PC-3 (cell line): ENCODE measurements around the gene PHACTR2. TPM values are rescaled to one million over a fixed set of nuclear protein-coding genes. Genes with fewer than 3 reads are reported as not detected.
A peak's percentile ranks its signal among the peaks of the same experiment; 100 is the strongest.

ENCODE experiments used
- ATAC-seq: fragments of 200-7000 bp; cut with Tn5 transposase; 2 replicates; pipeline ENCODE4 v1.9.1; 2020; ENCODE audit warnings: mild to moderate bottlenecking, moderate library complexity
- BruUV-seq: library from RNA; stranded (reverse); fragments of 400-500 nt; replicated peaks from 2 replicates; lab custom pipeline; 2021; lab: Mats Ljungman, UMichigan
- CTCF ChIA-PET: fragments of 300-600 bp; sonication (Branson Sonifier 250); formaldehyde crosslinking; loops from one replicate; lab custom pipeline; 2022; ENCODE audit warnings: antibody characterized with exemption; lab: Charles Lee
- POLR2A ChIA-PET: fragments of 300-600 bp; sonication (Branson Sonifier 250); formaldehyde crosslinking; loops from one replicate; lab custom pipeline; 2022; ENCODE audit warnings: antibody characterized with exemption; ENCODE audit not compliant: unreplicated experiment; lab: Charles Lee
- DNase-seq: peaks from one replicate; pipeline ENCODE4 v3.0.0-alpha.2; 2015
- H2AFZ ChIP-seq: fragments of 300-600 bp; sonication (generic); 2 replicates; pipeline ENCODE4 v1.6.0; 2016; ENCODE audit warnings: antibody characterized with exemption, low read length
- H3F3A ChIP-seq: fragments of 300-600 bp; sonication (generic); one replicate; pipeline ENCODE4 v1.6.0; 2017; ENCODE audit warnings: antibody characterized with exemption, low read length, control low read depth, mild to moderate bottlenecking; ENCODE audit not compliant: unreplicated experiment
- H3K27ac ChIP-seq: fragments of 300-600 bp; sonication (generic); 2 replicates; pipeline ENCODE4 v1.5.1; 2016; ENCODE audit warnings: mild to moderate bottlenecking, low read length
- H3K27me3 ChIP-seq: fragments of 300-600 bp; sonication (generic); 2 replicates; pipeline ENCODE4 v1.6.1; 2016; ENCODE audit warnings: low read length, mixed read lengths
- H3K36me3 ChIP-seq: fragments of 300-600 bp; sonication (generic); 2 replicates; pipeline ENCODE4 v1.6.1; 2016; ENCODE audit warnings: low read depth, mixed run types, low read length, mixed read lengths
- H3K4me1 ChIP-seq: fragments of 300-600 bp; sonication (generic); 2 replicates; pipeline ENCODE4 v1.5.1; 2016; ENCODE audit warnings: low read length; ENCODE audit not compliant: insufficient read depth
- H3K4me2 ChIP-seq: fragments of 300-600 bp; sonication (generic); 2 replicates; pipeline ENCODE4 v1.6.0; 2016; ENCODE audit warnings: low read length
- H3K4me3 ChIP-seq: fragments of 300-600 bp; sonication (generic); 2 replicates; pipeline ENCODE4 v1.5.1; 2016; ENCODE audit warnings: mild to moderate bottlenecking, low read length, mixed read lengths
- H3K79me2 ChIP-seq: fragments of 300-600 bp; sonication (generic); 2 replicates; pipeline ENCODE4 v1.6.1; 2017; ENCODE audit warnings: low read length, mixed read lengths
- H3K9ac ChIP-seq: fragments of 300-600 bp; sonication (generic); 2 replicates; pipeline ENCODE4 v1.6.0; 2016; ENCODE audit warnings: mild to moderate bottlenecking, low read length
- H3K9me2 ChIP-seq: fragments of 300-600 bp; sonication (generic); replicated peaks from 2 replicates; pipeline ENCODE4 v1.6.1; 2016; ENCODE audit warnings: mixed run types, low read length, mixed read lengths
- H3K9me3 ChIP-seq: fragments of 300-600 bp; sonication (generic); 2 replicates; pipeline ENCODE4 v1.6.1; 2016; ENCODE audit warnings: low read length, mixed read lengths
- H4K20me1 ChIP-seq: fragments of 300-600 bp; sonication (generic); 2 replicates; pipeline ENCODE4 v1.6.1; 2016; ENCODE audit warnings: low read length, mixed read lengths
- EZH2 ChIP-seq: fragments of 300-600 bp; sonication (generic); IDR thresholded peaks from one replicate; pipeline ENCODE4 v1.6.1; 2017; ENCODE audit warnings: antibody characterized with exemption, mild to moderate bottlenecking, low read length; ENCODE audit not compliant: unreplicated experiment
- EZH2phosphoT487 ChIP-seq: fragments of 300-600 bp; sonication (generic); IDR thresholded peaks from 2 replicates; pipeline ENCODE4 v1.6.1; 2018; ENCODE audit warnings: mild to moderate bottlenecking, antibody characterized with exemption, low read length, borderline replicate concordance
- intact Hi-C: fragments of 100-400 bp; cut with micrococcal nuclease; formaldehyde crosslinking; loops from 2 replicates; pipeline ENCODE4 v1.9.0; 2023
- total RNA-seq: library from RNA; depleted of rRNA; stranded (reverse); fragments of >200 nt; gene quantifications from 2 replicates; pipeline ENCODE4 v1.2.3, GENCODE V29; 2014
- TF ChIP-seq, protein P1 (sequence below): fragments of 300-600 bp; sonication (generic); conservative IDR thresholded peaks from 2 replicates; pipeline ENCODE4 v1.5.1; 2017; ENCODE audit warnings: antibody characterized with exemption, low read depth, mild to moderate bottlenecking, low read length

PHACTR2 gene
- total RNA-seq, 1 experiment from 2014 or later: 19.4 TPM

DNA sequence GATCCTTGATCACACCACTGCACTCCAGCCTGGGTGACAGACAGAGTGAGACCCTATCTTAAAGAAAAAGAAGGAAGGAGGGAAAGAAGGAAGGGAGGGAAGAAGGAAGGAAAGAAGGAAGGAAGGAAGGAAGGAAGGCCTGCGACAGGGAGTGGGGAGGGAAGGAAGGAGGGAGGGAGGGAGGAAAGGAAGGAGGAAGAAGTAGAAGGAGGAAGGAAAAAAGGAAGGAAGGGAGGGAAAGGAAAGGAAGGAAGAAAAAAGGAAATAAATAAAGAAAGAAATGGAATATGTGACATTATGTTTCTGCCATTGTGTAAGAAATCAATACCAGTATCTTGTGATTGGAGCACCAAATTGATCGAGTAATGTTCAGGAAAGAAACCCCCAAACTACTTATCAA lies 16.2 kb downstream of the PHACTR2 start:
- TF ChIP-seq EZH2 (no peak), EZH2phosphoT487 (no peak)
- TF ChIP-seq, protein P1, sequence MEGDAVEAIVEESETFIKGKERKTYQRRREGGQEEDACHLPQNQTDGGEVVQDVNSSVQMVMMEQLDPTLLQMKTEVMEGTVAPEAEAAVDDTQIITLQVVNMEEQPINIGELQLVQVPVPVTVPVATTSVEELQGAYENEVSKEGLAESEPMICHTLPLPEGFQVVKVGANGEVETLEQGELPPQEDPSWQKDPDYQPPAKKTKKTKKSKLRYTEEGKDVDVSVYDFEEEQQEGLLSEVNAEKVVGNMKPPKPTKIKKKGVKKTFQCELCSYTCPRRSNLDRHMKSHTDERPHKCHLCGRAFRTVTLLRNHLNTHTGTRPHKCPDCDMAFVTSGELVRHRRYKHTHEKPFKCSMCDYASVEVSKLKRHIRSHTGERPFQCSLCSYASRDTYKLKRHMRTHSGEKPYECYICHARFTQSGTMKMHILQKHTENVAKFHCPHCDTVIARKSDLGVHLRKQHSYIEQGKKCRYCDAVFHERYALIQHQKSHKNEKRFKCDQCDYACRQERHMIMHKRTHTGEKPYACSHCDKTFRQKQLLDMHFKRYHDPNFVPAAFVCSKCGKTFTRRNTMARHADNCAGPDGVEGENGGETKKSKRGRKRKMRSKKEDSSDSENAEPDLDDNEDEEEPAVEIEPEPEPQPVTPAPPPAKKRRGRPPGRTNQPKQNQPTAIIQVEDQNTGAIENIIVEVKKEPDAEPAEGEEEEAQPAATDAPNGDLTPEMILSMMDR: no peak
- intact Hi-C loops: no loop called here
- DNase-seq (no peak), ATAC-seq (no peak)
- Histone ChIP-seq H3K4me1 (peaks cover 17% of the 10 kb centered on the region; the same call in 1 of the 2 replicates), H3F3A (no peaks in the 10 kb centered on the region), H2AFZ (no peak overlapping the region), H3K36me3 (no peaks in the 10 kb centered on the region), H3K27me3 (no peaks in the 10 kb centered on the region), H3K9me3 (no peaks in the 10 kb centered on the region), H3K27ac (no peak overlapping the region), H3K4me2 (no peak overlapping the region), H3K4me3 (no peak overlapping the region), H3K79me2 (peaks cover 15% of the 10 kb centered on the region; the same call in 1 of the 2 replicates), H4K20me1 (no peaks in the 10 kb centered on the region), H3K9me2 (no peaks in the 10 kb centered on the region), H3K9ac (no peak overlapping the region)
- ChIA-PET POLR2A (no interaction called here), CTCF (no interaction called here)
- BruUV-seq: no TSS peak

- Histone ChIP-seq H3K27me3 (no peaks in the 10 kb centered on the region), H4K20me1 (no peaks in the 10 kb centered on the region), H2AFZ (no peak overlapping the region), H3K4me2 (no peak overlapping the region), H3K9me2 (no peaks in the 10 kb centered on the region), H3K27ac (no peak overlapping the region), H3K79me2 (peaks cover 15% of the 10 kb centered on the region; the same call in 1 of the 2 replicates), H3K4me1 (peaks cover 17% of the 10 kb centered on the region; the same call in 1 of the 2 replicates), H3K4me3 (no peak overlapping the region), H3K36me3 (no peaks in the 10 kb centered on the region), H3F3A (no peaks in the 10 kb centered on the region), H3K9me3 (no peaks in the 10 kb centered on the region), H3K9ac (no peak overlapping the region)
- TF ChIP-seq EZH2: no peak
- TF ChIP-seq, protein P1: no peak
- TF ChIP-seq EZH2phosphoT487: no peak
- DNase-seq: peak; percentile 61
- POLR2A ChIA-PET: no interaction called here
- intact Hi-C loops: no loop called here
- ATAC-seq: peak; percentile 92
- CTCF ChIA-PET: no interaction called here
- BruUV-seq: no TSS peak
Measured at GRCh38 chr6:143694560-143694959, 16.8 kb downstream of the PHACTR2 start.

DNA sequence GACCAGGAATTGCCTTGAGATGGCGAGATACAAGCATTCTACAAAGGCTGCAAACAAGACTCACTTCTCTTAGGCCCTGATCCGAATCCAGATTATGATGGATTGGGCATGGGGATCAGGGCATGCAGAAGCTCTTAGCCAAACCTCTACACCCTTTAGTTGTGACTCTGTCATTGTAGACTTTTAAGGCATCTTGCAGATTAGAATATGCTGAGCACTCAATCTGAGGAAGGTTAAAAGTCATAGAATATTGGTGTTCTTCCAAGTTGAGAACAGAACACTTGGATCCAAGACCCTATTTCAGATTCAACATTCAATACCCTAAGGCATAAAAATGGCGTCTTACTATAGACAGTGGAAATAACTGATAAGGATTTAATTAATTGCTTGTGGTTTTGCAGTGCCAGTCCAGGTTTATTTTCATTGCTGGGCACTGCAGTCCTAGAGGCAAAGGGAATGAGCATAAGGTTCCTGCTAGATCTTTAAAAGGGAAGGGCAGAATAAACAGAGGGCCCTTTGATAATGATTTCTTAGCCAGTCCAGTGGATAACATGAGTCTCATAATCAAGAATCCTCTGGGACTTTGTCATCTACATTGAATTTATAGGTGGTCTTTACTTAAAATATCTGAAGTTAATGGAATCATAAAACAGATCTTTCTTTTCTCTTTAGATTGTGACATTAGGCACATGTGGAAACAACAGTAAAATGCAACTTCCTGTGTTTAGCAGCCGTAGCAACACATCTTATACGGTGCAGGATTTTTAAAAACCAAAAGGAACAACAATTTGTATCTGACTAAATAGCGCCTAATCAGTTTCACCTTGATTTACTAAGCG lies 17.6 kb downstream of the PHACTR2 start:
- H3K9me2 ChIP-seq: no peaks in the 10 kb centered on the region
- BruUV-seq: no TSS peak
- H3F3A ChIP-seq: no peaks in the 10 kb centered on the region
- peaks cover 9% of the 10 kb centered on the region; the same call in 1 of the 2 replicates for H3K79me2 ChIP-seq
- ChIA-PET POLR2A (no interaction called here), CTCF (no interaction called here)
- intact Hi-C loops: loop anchor here (5.0 kb wide), 1 partner anchor 47 kb away; no protein-coding TSS in a partner anchor
- H3K27ac ChIP-seq: no peak overlapping the region
- DNase-seq: no peak
- H3K4me1 ChIP-seq: peaks cover 17% of the 10 kb centered on the region; the same call in 1 of the 2 replicates
- no peak overlapping the region for H3K4me2 ChIP-seq
- H3K9me3 ChIP-seq: no peaks in the 10 kb centered on the region
- H4K20me1 ChIP-seq: no peaks in the 10 kb centered on the region
- TF ChIP-seq EZH2 (no peak), EZH2phosphoT487 (no peak)
- TF ChIP-seq, protein P1: no peak
- no peak for ATAC-seq
- H3K36me3 ChIP-seq: no peaks in the 10 kb centered on the region
- no peak overlapping the region for H3K4me3 ChIP-seq
- H3K9ac ChIP-seq: no peak overlapping the region
- H3K27me3 ChIP-seq: no peaks in the 10 kb centered on the region
- no peak overlapping the region for H2AFZ ChIP-seq
